22Rv1 (cell line): ENCODE results near the gene CYSLTR2.

Source experiments
- CTCF ChIP-seq: fragments of 450-650 bp; IDR thresholded peaks from 2 replicates; pipeline ENCODE4 v1.5.1; 2017; ENCODE audit warnings: mild to moderate bottlenecking
- ZFX ChIP-seq: fragments of 450-650 bp; IDR thresholded peaks from 2 replicates; pipeline ENCODE4 v1.6.1; 2017; ENCODE audit warnings: antibody characterized with exemption, borderline replicate concordance

- TF ChIP-seq ZFX (no peak), CTCF (no peak)
Observed at GRCh38 chr13:48695776-48696175, 42.0 kb downstream of the CYSLTR2 start.
